Neural progenitor cell (in vitro differentiated cells): ENCODE results near the gene RER1. TPM values are rescaled to one million over a fixed set of nuclear protein-coding genes. Genes with fewer than 3 reads are reported as not detected.
"Not testable (repeated sequence)": the region's sequence is repeated elsewhere in the genome, so short reads cannot be mapped to it uniquely, and the experiment has no call there.

Experiments
- DNase-seq: peaks from one replicate; pipeline ENCODE4 v3.0.0-alpha.2; 2016; ENCODE audit warnings: low spot score
- H2AFZ ChIP-seq: fragments of 200-600 bp; sonication (generic); replicated peaks from 2 replicates; pipeline ENCODE4 v1.6.1; 2016; ENCODE audit warnings: antibody characterized with exemption
- H3F3A ChIP-seq: fragments of 200-600 bp; sonication (generic); 2 replicates; pipeline ENCODE4 v1.6.1; 2016; ENCODE audit warnings: antibody characterized with exemption, low read depth
- H3K27ac ChIP-seq: fragments of 200-600 bp; sonication (generic); 2 replicates; pipeline ENCODE4 v1.5.1; 2016; ENCODE audit warnings: mild to moderate bottlenecking
- H3K27me3 ChIP-seq: fragments of 200-600 bp; sonication (generic); 2 replicates; pipeline ENCODE4 v1.6.1; 2016; ENCODE audit warnings: mild to moderate bottlenecking, moderate library complexity
- H3K36me3 ChIP-seq: fragments of 200-600 bp; sonication (generic); 2 replicates; pipeline ENCODE4 v1.5.1; 2016
- H3K4me1 ChIP-seq: fragments of 200-600 bp; sonication (generic); 2 replicates; pipeline ENCODE4 v1.6.1; 2016; ENCODE audit warnings: mixed run types
- H3K4me2 ChIP-seq: fragments of 200-600 bp; sonication (generic); 2 replicates; pipeline ENCODE4 v1.6.1; 2016
- H3K4me3 ChIP-seq: fragments of 200-600 bp; sonication (generic); 2 replicates; pipeline ENCODE4 v1.5.1; 2016
- H3K79me2 ChIP-seq: fragments of 200-600 bp; sonication (generic); 2 replicates; pipeline ENCODE4 v1.6.1; 2016; ENCODE audit warnings: low read depth
- H3K9ac ChIP-seq: fragments of 200-600 bp; sonication (generic); 2 replicates; pipeline ENCODE4 v1.6.1; 2016
- H3K9me3 ChIP-seq: fragments of 200-600 bp; sonication (generic); 2 replicates; pipeline ENCODE4 v1.5.1; 2016; ENCODE audit warnings: low read depth
- H4K20me1 ChIP-seq: fragments of 200-600 bp; sonication (generic); 2 replicates; pipeline ENCODE4 v1.6.1; 2016; ENCODE audit warnings: low read depth
- H3K27ac Mint-ChIP-seq: 3 replicates; pipeline ENCODE4 v1.8.0; 2021; ENCODE audit warnings: mixed read lengths
- H3K27me3 Mint-ChIP-seq: 2 replicates; pipeline ENCODE4 v1.8.0; 2022; ENCODE audit warnings: low read depth, mild to moderate bottlenecking, inconsistent platforms, moderate library complexity, mixed read lengths; ENCODE audit not compliant: insufficient read depth
- H3K36me3 Mint-ChIP-seq: 3 replicates; pipeline ENCODE4 v1.8.0; 2021; ENCODE audit warnings: mixed read lengths
- H3K4me1 Mint-ChIP-seq: 3 replicates; pipeline ENCODE4 v1.8.0; 2021; ENCODE audit warnings: mixed read lengths
- H3K4me3 Mint-ChIP-seq: 3 replicates; pipeline ENCODE4 v1.8.0; 2021; ENCODE audit warnings: mild to moderate bottlenecking, moderate library complexity, mixed read lengths
- H3K9me3 Mint-ChIP-seq: 3 replicates; pipeline ENCODE4 v1.8.0; 2020; ENCODE audit warnings: mixed read lengths
- EZH2 ChIP-seq: fragments of 200-600 bp; sonication (generic); IDR thresholded peaks from 2 replicates; pipeline ENCODE4 v1.6.1; 2017; ENCODE audit warnings: antibody characterized with exemption, mild to moderate bottlenecking, moderate library complexity
- EZH2phosphoT487 ChIP-seq: fragments of 200-600 bp; sonication (generic); IDR thresholded peaks from 2 replicates; pipeline ENCODE4 v1.6.1; 2017; ENCODE audit warnings: antibody characterized with exemption
- total RNA-seq: library from RNA; depleted of rRNA; stranded (reverse); fragments of >200 nt; gene quantifications from 2 replicates; pipeline ENCODE4 v1.2.3, GENCODE V29; 2015; ENCODE audit warnings: low replicate concordance
- TF ChIP-seq, protein P1 (sequence below): fragments of 200-600 bp; sonication (generic); IDR thresholded peaks from 2 replicates; pipeline ENCODE4 v1.5.1; 2017; ENCODE audit warnings: antibody characterized with exemption, mild to moderate bottlenecking

Gene RER1
- total RNA-seq, 1 donor from 2014 or later: 39.1 TPM

DNA sequence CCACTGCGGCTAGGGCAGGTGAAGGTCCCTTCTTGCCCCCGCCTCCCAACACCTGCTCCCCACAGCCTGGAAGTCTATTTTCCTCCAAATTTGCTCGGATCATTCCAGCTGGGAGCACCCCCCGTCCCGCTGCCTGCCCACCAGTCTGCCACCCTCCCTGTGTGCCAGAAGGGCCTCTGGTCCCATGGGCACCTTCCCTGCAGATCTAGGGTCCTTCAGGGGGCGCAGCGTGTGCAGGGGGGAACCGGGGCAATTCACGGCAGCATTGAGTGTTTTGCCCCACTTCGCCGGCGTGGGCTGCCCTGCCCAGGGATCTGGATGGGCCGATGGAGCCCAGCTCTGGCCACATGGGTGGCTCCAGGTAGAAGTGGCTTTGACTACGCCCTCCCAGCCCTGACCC lies 47.0 kb downstream of the RER1 start:
- Mint-ChIP-seq H3K27me3 (peaks cover 11% of the 10 kb centered on the region), H3K9me3 (no peaks in the 10 kb centered on the region), H3K36me3 (no peaks in the 10 kb centered on the region), H3K4me3 (no peak overlapping the region), H3K4me1 (peaks cover 3% of the 10 kb centered on the region), H3K27ac (no peak overlapping the region)
- Histone ChIP-seq H3K9ac (no peak overlapping the region), H3K4me3 (no peak overlapping the region), H3K36me3 (no peaks in the 10 kb centered on the region), H3K27ac (no peak overlapping the region), H4K20me1 (no peaks in the 10 kb centered on the region), H3K9me3 (no peaks in the 10 kb centered on the region), H2AFZ (no peak overlapping the region), H3K27me3 (peaks cover 30% of the 10 kb centered on the region), H3K4me2 (no peak overlapping the region), H3K79me2 (no peaks in the 10 kb centered on the region), H3K4me1 (peaks cover 8% of the 10 kb centered on the region), H3F3A (no peaks in the 10 kb centered on the region)
- DNase-seq: no peak
- TF ChIP-seq EZH2phosphoT487 (no peak), EZH2 (no peak)
- TF ChIP-seq, protein P1, sequence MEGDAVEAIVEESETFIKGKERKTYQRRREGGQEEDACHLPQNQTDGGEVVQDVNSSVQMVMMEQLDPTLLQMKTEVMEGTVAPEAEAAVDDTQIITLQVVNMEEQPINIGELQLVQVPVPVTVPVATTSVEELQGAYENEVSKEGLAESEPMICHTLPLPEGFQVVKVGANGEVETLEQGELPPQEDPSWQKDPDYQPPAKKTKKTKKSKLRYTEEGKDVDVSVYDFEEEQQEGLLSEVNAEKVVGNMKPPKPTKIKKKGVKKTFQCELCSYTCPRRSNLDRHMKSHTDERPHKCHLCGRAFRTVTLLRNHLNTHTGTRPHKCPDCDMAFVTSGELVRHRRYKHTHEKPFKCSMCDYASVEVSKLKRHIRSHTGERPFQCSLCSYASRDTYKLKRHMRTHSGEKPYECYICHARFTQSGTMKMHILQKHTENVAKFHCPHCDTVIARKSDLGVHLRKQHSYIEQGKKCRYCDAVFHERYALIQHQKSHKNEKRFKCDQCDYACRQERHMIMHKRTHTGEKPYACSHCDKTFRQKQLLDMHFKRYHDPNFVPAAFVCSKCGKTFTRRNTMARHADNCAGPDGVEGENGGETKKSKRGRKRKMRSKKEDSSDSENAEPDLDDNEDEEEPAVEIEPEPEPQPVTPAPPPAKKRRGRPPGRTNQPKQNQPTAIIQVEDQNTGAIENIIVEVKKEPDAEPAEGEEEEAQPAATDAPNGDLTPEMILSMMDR: no peak

DNA sequence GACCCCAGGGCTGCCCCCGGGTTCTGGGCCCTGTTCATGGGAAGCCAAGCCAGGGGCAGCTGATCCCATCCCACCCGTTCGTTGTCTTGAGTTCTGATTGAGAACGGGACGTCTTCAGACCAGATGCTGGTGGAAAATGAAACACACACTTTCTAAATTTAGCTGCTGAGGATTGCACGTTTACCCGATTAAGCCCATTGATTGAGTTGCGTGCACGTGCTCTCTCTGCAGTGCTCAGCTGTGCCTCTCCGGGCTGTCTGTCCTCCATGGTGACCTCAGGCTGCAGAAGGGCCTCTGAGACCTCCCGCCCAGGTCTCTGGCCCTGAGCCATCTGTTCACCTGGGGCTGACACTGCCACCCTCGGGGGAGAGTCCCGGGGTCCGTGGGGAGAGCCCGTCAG lies 47.7 kb downstream of the RER1 start:
- H3K9me3 Mint-ChIP-seq: no peaks in the 10 kb centered on the region
- Histone ChIP-seq H3K27me3 (peaks cover 34% of the 10 kb centered on the region), H3K9me3 (no peaks in the 10 kb centered on the region), H2AFZ (no peak overlapping the region), H3K79me2 (no peaks in the 10 kb centered on the region), H3K4me3 (no peak overlapping the region), H3K36me3 (no peaks in the 10 kb centered on the region), H3K27ac (no peak overlapping the region), H3K9ac (no peak overlapping the region), H4K20me1 (no peaks in the 10 kb centered on the region), H3K4me2 (no peak overlapping the region), H3F3A (peaks cover 3% of the 10 kb centered on the region), H3K4me1 (peaks cover 13% of the 10 kb centered on the region)
- TF ChIP-seq, protein P1: no peak
- TF ChIP-seq EZH2 (no peak), EZH2phosphoT487 (no peak)
- no peaks in the 10 kb centered on the region for H3K36me3 Mint-ChIP-seq
- H3K27me3 Mint-ChIP-seq: peaks cover 12% of the 10 kb centered on the region
- peak overlapping the region; percentile 87 for H3K27ac Mint-ChIP-seq
- no peak for DNase-seq
- H3K4me1 Mint-ChIP-seq: peaks cover 2% of the 10 kb centered on the region
- H3K4me3 Mint-ChIP-seq: no peak overlapping the region

DNA sequence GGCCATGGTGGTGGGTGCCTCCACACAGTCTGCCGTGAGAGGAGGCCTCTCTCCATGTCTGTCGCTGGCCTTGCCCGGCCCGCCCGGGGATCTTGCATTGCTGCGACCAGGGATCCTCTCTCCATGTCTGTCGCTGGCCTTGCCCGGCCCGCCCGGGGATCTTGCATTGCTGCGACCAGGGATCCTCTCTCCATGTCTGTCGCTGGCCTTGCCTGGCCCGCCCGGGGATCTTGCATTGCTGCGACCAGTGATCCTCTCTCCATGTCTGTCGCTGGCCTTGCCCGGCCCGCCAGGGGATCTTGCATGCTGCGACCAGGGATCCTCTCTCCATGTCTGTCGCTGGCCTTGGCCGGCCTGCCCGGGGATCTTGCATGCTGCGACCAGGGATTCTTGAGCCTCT lies 48.7 kb downstream of the RER1 start:
- not testable (repeated sequence) for H3K36me3 ChIP-seq, H4K20me1 ChIP-seq, H3K9me3 ChIP-seq, H3K9ac ChIP-seq, H3K79me2 ChIP-seq, H3K27ac Mint-ChIP-seq, H3K9me3 Mint-ChIP-seq, H3K27ac ChIP-seq, H3K4me3 ChIP-seq, H3K4me2 ChIP-seq, H2AFZ ChIP-seq, H3K36me3 Mint-ChIP-seq, DNase-seq, H3K4me3 Mint-ChIP-seq, H3K4me1 Mint-ChIP-seq
- Histone ChIP-seq H3K4me1 (peaks cover 21% of the 10 kb centered on the region), H3F3A (peaks cover 12% of the 10 kb centered on the region), H3K27me3 (peaks cover 42% of the 10 kb centered on the region)
- H3K27me3 Mint-ChIP-seq: peaks cover 18% of the 10 kb centered on the region

DNA sequence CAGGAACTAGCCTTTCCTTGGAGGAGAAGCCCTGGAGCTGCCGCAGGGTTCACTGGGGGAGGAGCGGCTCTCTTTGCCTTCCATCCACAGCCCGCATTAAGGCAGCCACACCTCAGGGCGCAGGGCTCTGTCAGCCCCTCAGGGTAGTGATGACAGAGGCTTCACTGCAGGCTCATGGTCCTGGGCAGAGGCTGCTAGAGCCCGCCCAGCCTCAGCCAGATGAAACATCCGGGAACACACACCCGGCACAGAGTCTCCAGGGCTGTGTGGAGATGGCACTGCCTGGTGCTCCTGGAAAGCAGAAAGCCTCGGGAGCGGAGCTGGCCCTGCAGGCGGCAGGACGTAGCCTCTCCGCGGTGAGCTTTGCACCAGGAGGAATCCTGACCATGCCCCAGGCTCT lies 50.1 kb downstream of the RER1 start:
- no peak overlapping the region for H3K4me3 ChIP-seq
- peaks cover 14% of the 10 kb centered on the region for H3K4me1 Mint-ChIP-seq
- H4K20me1 ChIP-seq: no peaks in the 10 kb centered on the region
- no peak overlapping the region for H3K27ac Mint-ChIP-seq
- H2AFZ ChIP-seq: no peak overlapping the region
- peaks cover 18% of the 10 kb centered on the region for H3K27me3 Mint-ChIP-seq
- no peak for DNase-seq
- no peak for TF ChIP-seq EZH2
- no peak overlapping the region for H3K27ac ChIP-seq
- no peaks in the 10 kb centered on the region for H3K36me3 ChIP-seq
- H3K79me2 ChIP-seq: no peaks in the 10 kb centered on the region
- H3K36me3 Mint-ChIP-seq: no peaks in the 10 kb centered on the region
- H3K4me1 ChIP-seq: peaks cover 35% of the 10 kb centered on the region
- H3K9ac ChIP-seq: no peak overlapping the region
- peaks cover 42% of the 10 kb centered on the region for H3K27me3 ChIP-seq
- no peak overlapping the region for H3K4me3 Mint-ChIP-seq
- peaks cover 23% of the 10 kb centered on the region for H3F3A ChIP-seq
- H3K4me2 ChIP-seq: no peak overlapping the region
- H3K9me3 Mint-ChIP-seq: no peaks in the 10 kb centered on the region
- H3K9me3 ChIP-seq: no peaks in the 10 kb centered on the region
